ENCODE data around the gene SPEM2. TPM values are rescaled to one million over a fixed set of nuclear protein-coding genes. Genes with fewer than 3 reads are reported as not detected.
"Not testable (repeated sequence)": the region's sequence is repeated elsewhere in the genome, so short reads cannot be mapped to it uniquely, and the experiment has no call there.

Gene SPEM2
- total RNA-seq, 1 donor from 2014 or later = not detected

- DNase-seq (ENCODE audit: low spot score) = no peak
Observed at GRCh38 chr17:7442142-7442541, 16.7 kb downstream of the SPEM2 start.

- DNase-seq (ENCODE audit: low spot score) = no peak
Observed at GRCh38 chr17:7443499-7444485, 18.4 kb downstream of the SPEM2 start.

GRCh38 chr17:7444682-7445618 is 19.5 kb downstream of the SPEM2 start, which contains the start of gene CHRNB1:
Gene CHRNB1 (plus strand): TSS chr17:7445061. CDS start chr17:7445128, 67 bp downstream.
- no peak for DNase-seq (ENCODE audit: low spot score)

GRCh38 chr17:7445619-7445968 is 20.2 kb downstream of the SPEM2 start:
- no peak for DNase-seq (ENCODE audit: low spot score)

- no peak for DNase-seq (ENCODE audit: low spot score)
Observed at GRCh38 chr17:7448461-7448860, 23.0 kb downstream of the SPEM2 start.

GRCh38 chr17:7459961-7460545 is 34.6 kb downstream of the SPEM2 start:
- DNase-seq (ENCODE audit: low spot score) = no peak

GRCh38 chr17:7460850-7461660 is 35.6 kb downstream of the SPEM2 start:
- DNase-seq (ENCODE audit: low spot score) = no peak

- DNase-seq (ENCODE audit: low spot score) = no peak
Observed at GRCh38 chr17:7462474-7463371, 37.3 kb downstream of the SPEM2 start.

- no peak for DNase-seq (ENCODE audit: low spot score)
Observed at GRCh38 chr17:7463372-7463846, 38.0 kb downstream of the SPEM2 start.

- no peak for DNase-seq (ENCODE audit: low spot score)
Observed at GRCh38 chr17:7464081-7464480, 38.7 kb downstream of the SPEM2 start.

GRCh38 chr17:7465597-7466275 is 40.3 kb downstream of the SPEM2 start:
- DNase-seq (ENCODE audit: low spot score) = no peak

- DNase-seq (ENCODE audit: low spot score) = no peak
Observed at GRCh38 chr17:7466318-7466638, 40.9 kb downstream of the SPEM2 start.

GRCh38 chr17:7466639-7467341 is 41.4 kb downstream of the SPEM2 start:
- no peak for DNase-seq (ENCODE audit: low spot score)

GRCh38 chr17:7467498-7467897 is 42.1 kb downstream of the SPEM2 start:
- no peak for DNase-seq (ENCODE audit: low spot score)

GRCh38 chr17:7468290-7468689 is 42.9 kb downstream of the SPEM2 start:
- DNase-seq (ENCODE audit: low spot score) = no peak

- DNase-seq (ENCODE audit: low spot score) = no peak
Observed at GRCh38 chr17:7468804-7469389, 43.5 kb downstream of the SPEM2 start.

- DNase-seq (ENCODE audit: low spot score) = not testable (repeated sequence)
Observed at GRCh38 chr17:7469843-7470242, 44.4 kb downstream of the SPEM2 start.

GRCh38 chr17:7470457-7470973 is 45.1 kb downstream of the SPEM2 start:
- not testable (repeated sequence) for DNase-seq (ENCODE audit: low spot score)
